ENCODE data around the gene ASS1. TPM values are rescaled to one million over a fixed set of nuclear protein-coding genes. Genes with fewer than 3 reads are reported as not detected.

Gene ASS1
- total RNA-seq, 2 experiments from 2014 or later, result 3.3 to 3.9 TPM

DNA sequence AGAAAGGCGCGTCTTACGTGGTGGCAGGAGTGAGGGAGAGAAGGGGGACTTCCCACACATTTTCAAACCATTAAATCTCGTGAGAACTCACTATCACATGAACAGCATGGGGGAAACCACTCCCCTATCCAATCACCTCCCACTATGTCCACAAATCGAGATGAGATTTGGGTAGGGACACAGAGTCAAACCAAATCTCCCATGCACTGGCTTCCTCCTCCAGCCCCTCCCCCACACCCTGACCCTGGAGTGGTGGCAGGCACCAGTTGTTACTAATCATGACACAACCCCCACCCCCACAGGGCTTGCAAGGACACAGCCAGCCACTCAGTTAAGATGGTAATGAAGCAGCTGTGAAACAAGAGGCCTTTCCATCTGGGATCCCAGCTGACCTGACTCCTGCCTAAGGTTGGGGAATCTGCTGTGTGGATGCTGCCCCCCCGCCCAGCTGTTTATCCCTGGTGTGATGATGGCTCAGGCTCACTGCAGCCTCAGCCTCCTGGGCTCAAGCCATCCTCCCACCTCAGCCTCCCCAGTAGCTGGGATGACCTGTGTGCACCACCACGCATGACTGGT, 77.6 kb downstream of the ASS1 start:
- Mint-ChIP-seq H3K27me3 (no peaks in the 10 kb centered on the region), H3K36me3 (ENCODE audit: low read depth) (no peaks in the 10 kb centered on the region), H3K4me3 (no peak overlapping the region), H3K9me3 (no peaks in the 10 kb centered on the region), H3K27ac (no peak overlapping the region), H3K4me1 (no peaks in the 10 kb centered on the region)
- POLR2A ChIA-PET, result no interaction called here
- CTCF ChIA-PET, result no interaction called here
- no peak for DNase-seq

DNA sequence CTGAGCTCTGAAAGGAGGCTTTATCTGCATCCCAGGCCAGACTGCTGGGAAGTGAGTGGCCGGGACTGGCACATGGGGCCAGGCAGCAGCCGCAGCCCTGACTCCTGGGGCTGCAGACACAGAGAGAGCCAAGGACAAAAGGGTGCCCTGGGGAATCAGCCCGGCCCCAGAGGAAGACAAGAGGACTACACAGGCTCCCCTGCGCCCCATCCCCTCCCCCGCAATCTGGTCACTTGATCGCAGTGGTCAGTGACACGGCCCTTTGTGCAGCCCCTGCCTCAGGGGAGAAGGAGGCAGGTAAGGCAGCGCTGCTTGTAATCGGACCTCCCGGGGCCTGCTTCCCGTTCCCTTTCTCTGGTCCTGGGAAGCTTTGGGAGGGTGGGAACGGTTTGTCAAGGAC, 79.2 kb downstream of the ASS1 start:
- Mint-ChIP-seq H3K4me3 (no peak overlapping the region), H3K36me3 (ENCODE audit: low read depth) (no peaks in the 10 kb centered on the region), H3K9me3 (no peaks in the 10 kb centered on the region), H3K4me1 (no peaks in the 10 kb centered on the region), H3K27ac (no peak overlapping the region), H3K27me3 (no peaks in the 10 kb centered on the region)
- ChIA-PET CTCF (no interaction called here), POLR2A (no interaction called here)
- DNase-seq, result no peak

DNA sequence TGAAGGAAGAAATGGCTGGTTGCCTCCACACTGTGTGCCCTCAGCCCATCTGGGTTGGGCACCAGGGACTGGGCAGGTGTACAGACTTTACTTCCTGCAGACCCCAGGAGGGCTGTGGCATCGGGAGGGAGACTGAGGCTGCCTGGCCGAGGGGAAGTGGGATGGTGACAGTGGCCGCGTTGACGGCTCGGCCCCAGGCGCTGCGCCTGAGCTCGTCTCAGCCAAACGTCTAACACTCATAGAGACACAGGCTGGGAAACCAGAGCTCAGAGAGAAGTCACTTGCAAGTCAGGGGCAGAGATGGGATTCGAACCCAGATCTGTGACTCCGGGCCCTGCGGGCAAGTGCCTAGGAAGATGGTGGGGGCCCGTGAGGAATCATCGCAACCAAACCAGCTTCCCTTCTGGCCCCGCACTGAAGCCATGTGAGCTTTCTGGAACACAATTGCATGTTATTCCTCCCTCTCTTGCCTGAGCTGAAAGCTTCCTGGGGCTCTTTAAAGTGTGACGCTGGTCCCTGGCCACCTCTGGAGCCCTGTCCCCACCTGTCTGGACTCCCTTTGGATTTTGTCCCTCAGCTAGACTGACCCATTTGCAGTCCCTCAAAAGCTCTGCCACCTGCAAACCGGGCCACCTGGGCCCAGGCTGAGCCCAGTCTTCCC, 81.6 kb downstream of the ASS1 start:
- no peaks in the 10 kb centered on the region for H3K4me1 Mint-ChIP-seq
- H3K9me3 Mint-ChIP-seq, result no peaks in the 10 kb centered on the region
- no peak overlapping the region for H3K4me3 Mint-ChIP-seq
- no peaks in the 10 kb centered on the region for H3K36me3 Mint-ChIP-seq (ENCODE audit: low read depth)
- CTCF ChIA-PET, result no interaction called here
- no peak for DNase-seq
- no peak overlapping the region for H3K27ac Mint-ChIP-seq
- no peaks in the 10 kb centered on the region for H3K27me3 Mint-ChIP-seq
- POLR2A ChIA-PET, result no interaction called here

DNA sequence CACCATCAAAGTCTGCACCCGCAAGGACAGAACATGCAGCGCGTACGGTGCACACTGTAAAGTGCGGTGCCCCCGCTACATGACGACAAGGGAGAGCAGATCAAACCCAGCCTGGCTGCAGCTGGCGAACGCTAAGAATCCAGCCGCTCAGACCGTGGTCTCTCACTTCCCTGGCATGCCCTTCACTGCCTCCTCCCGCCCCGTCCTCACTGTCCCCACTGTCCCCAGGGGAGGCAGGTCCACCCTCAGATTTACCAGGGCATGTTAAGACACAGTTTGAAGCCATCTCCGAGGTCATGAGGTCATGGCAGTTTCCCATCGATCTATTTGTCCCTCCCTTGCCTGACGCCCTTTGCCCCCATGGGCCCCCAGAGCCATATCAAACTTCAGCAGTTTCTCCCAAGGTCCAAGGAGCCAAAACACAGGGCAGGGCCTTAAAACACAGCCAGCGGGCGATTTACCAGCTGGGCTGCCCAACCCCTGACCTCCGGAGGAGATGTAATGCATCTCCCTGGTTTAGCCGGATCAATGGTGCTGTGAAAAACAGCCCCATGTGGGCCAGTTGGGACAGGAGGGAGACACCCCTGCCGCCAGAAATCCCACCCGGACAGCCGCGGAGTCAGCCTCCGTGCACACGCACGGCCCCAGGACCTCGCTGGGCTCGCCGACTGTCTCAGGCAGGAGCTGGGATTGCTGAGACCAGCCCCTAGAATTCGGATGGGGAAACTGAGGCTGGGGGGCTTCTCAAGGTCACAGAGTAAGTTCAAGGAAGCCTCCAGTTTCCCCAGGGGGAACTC, 82.3 kb downstream of the ASS1 start:
- no peak for DNase-seq
- Mint-ChIP-seq H3K27me3 (no peaks in the 10 kb centered on the region), H3K27ac (no peak overlapping the region), H3K36me3 (ENCODE audit: low read depth) (no peaks in the 10 kb centered on the region), H3K9me3 (no peaks in the 10 kb centered on the region), H3K4me3 (no peak overlapping the region), H3K4me1 (no peaks in the 10 kb centered on the region)
- CTCF ChIA-PET, result interaction anchor here (0.8 kb wide), 1 partner anchor 9 kb away, joined by 4 read pairs; no protein-coding TSS in a partner anchor
- POLR2A ChIA-PET, result no interaction called here

DNA sequence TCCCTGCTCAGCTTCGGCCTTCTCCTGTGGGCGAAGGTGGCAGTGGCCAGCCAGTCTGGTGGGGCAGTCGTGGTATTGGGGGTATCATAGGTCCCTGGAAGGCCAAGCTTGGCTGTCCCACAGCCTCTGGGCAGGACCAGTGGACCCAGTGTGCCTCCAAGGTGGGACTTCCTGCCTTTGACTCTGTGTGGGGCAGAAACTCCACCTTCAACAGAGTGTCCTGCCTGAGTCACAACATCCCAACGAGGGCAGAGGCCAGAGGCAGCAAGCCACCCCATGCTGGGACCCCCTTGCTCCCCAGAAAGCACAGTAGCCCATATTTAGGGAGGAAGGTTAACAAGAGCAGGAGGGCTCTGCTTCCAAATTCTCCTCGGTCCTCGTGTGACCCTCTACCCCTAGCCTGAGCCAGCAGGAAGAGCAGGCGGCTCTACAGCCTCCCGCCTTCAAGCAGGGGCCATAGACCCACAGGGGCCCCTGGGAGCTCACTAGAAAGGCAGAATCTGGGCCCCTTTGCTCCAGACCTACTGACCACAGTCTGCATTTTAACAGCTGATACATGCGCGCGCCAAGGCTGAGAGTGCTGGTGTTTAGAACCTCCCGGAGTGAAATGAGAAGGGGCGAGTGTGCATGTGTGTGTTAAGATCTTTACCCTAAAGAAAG, 83.0 kb downstream of the ASS1 start:
- Mint-ChIP-seq H3K9me3 (no peaks in the 10 kb centered on the region), H3K27ac (no peak overlapping the region), H3K4me3 (no peak overlapping the region), H3K36me3 (ENCODE audit: low read depth) (no peaks in the 10 kb centered on the region), H3K4me1 (no peaks in the 10 kb centered on the region), H3K27me3 (no peaks in the 10 kb centered on the region)
- CTCF ChIA-PET, result interaction anchor here (0.8 kb wide), 1 partner anchor 10 kb away, joined by 4 read pairs; no protein-coding TSS in a partner anchor
- no peak for DNase-seq
- POLR2A ChIA-PET, result interaction anchor here (0.6 kb wide), 1 partner anchor 492 kb away, joined by 8 read pairs; no protein-coding TSS in a partner anchor

DNA sequence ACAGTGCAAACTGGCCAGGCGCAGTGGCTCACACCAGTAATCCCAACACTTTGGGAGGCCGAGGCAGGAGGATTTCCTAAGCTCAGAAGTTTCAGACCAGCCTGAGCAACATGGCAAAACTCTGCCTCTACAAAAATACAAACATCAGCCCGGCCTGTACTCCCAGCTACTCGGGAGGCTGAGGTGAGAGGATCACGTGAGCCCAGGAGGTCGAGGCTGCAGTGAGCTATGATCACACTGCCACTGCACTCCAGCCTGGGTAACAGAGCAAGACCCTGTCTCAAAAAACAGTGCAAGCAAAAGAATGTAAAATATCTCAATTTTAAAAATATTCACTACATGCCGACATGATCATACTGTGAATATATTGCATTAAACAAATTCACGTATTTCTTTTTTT, 83.9 kb downstream of the ASS1 start:
- H3K36me3 Mint-ChIP-seq (ENCODE audit: low read depth), result no peaks in the 10 kb centered on the region
- CTCF ChIA-PET, result no interaction called here
- POLR2A ChIA-PET, result no interaction called here
- H3K9me3 Mint-ChIP-seq, result no peaks in the 10 kb centered on the region
- no peaks in the 10 kb centered on the region for H3K4me1 Mint-ChIP-seq
- H3K27me3 Mint-ChIP-seq, result no peaks in the 10 kb centered on the region
- no peak overlapping the region for H3K27ac Mint-ChIP-seq
- no peak overlapping the region for H3K4me3 Mint-ChIP-seq
- DNase-seq, result no peak

DNA sequence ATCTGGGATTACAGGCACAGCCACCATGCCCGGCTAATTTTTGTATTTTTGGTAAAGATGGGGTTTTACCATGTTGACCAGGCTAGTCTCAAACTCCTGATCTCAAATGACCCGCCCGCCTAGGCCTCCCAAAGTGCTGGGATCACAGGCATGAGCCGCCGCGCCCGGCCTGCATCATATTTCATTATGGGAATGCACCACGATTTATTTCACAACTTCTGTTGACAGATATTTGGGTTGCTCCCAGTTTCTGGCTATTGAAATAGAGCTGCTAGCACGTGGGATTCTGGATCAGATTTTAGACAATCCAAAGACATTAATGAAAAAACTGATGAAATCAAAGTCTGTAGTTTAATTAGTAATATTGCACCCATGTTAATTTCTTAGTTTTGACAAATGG, 86.2 kb downstream of the ASS1 start:
- no peaks in the 10 kb centered on the region for H3K36me3 Mint-ChIP-seq (ENCODE audit: low read depth)
- peaks cover 2% of the 10 kb centered on the region for H3K4me1 Mint-ChIP-seq
- no peak overlapping the region for H3K4me3 Mint-ChIP-seq
- H3K9me3 Mint-ChIP-seq, result no peaks in the 10 kb centered on the region
- ChIA-PET POLR2A (no interaction called here), CTCF (interaction anchor here (1.4 kb wide), 1 partner anchor 12 kb away, joined by 3 read pairs; no protein-coding TSS in a partner anchor)
- no peak overlapping the region for H3K27ac Mint-ChIP-seq
- no peak for DNase-seq
- peaks cover 12% of the 10 kb centered on the region for H3K27me3 Mint-ChIP-seq

DNA sequence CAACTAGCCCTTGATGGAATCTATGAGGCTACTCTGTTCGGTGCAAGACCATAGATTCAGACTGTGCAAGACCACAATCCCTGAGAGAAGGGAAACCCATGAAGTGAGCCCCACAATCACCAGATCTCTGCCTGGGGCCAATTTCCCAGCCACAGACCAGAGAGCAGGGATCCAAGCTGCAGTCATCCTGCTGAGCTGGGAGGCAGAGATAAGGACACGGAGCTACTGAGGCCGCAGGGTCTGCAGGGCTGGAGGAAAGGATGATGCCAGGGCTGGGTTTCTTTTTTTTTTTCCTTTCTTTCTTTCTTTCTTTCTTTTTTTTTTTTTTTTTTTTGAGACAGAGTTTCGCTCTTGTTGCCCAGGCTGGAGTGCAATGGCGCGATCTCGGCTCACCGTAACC, 86.9 kb downstream of the ASS1 start:
- no peak for DNase-seq
- ChIA-PET POLR2A (no interaction called here), CTCF (no interaction called here)
- Mint-ChIP-seq H3K36me3 (ENCODE audit: low read depth) (no peaks in the 10 kb centered on the region), H3K27me3 (peaks cover 16% of the 10 kb centered on the region), H3K27ac (no peak overlapping the region), H3K9me3 (no peaks in the 10 kb centered on the region), H3K4me1 (peaks cover 4% of the 10 kb centered on the region), H3K4me3 (no peak overlapping the region)

DNA sequence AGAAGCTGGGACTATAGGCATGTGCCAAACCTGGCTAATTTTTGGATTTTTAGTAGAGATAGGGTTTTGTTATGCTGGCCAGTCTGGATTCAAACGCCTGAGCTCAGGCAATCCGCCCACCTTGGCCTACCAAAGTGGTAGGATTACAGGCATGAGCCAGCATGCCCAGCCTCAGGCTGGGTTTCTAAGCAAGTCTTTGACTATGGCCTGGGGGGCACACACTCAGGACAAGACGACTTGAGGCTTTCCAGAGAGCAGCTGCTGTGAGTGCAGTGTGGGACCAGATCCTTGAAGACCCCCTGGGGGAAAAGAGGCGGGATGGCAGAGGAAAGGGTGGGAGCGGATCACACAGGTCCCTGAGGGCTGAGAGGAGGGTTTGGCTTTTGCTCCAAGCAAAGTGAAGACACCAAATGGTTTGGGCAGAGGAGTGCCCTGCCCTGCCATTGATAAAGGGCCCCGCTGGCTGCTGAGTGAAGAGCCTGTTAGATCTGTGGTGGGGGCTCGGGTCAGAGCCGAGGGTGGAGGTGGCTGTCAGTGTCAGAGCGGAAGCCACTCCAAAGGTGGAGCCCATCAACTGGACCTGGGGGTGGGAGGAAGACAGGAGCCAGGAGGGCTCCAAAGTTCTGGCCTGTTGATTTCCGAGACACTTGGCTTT, 87.8 kb downstream of the ASS1 start:
- Mint-ChIP-seq H3K9me3 (no peaks in the 10 kb centered on the region), H3K27ac (no peak overlapping the region), H3K4me1 (peaks cover 4% of the 10 kb centered on the region), H3K27me3 (peaks cover 25% of the 10 kb centered on the region), H3K4me3 (no peak overlapping the region), H3K36me3 (ENCODE audit: low read depth) (no peaks in the 10 kb centered on the region)
- DNase-seq, result no peak
- ChIA-PET CTCF (no interaction called here), POLR2A (no interaction called here)

DNA sequence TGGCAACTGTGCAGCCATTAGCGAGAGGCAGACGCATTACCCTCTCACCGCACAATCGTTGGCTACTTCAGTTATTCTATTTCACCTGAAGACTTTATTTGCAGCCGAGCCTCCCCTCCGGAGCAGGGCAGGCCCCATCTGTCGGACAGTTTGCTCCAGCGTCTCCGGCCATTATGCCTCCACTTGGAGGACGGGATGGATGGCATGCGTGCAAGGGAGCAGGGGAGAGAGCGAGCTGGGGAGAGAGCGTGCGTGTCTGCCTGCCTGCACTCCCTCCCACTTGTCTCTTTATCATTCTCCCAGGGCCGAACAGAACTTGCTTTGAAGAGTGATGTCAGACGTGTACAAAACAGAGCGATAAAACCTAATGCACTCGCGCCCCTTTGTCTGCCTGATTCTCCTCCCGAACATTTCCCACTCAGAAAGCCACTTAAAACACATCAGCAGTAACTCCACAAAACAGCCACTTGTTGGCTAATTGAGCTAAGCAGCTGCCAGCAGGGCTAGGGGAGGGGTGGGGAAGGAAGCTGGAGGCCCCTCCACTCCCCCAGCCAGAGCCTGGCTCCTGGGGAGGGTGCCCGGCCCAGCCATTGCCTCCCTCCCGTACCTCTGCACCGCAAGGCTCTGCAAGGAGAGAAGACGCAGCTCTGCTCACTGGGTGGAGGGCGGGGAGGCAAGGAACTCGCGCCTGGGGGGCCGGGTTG, 91.2 kb downstream of the ASS1 start:
- ChIA-PET CTCF (interaction anchor here (0.6 kb wide), 2 partner anchors 22 to 255 kb away, joined by 3 to 4 read pairs; no protein-coding TSS in a partner anchor), POLR2A (no interaction called here)
- no peaks in the 10 kb centered on the region for H3K9me3 Mint-ChIP-seq
- peaks cover 4% of the 10 kb centered on the region for H3K4me1 Mint-ChIP-seq
- peaks cover 47% of the 10 kb centered on the region for H3K27me3 Mint-ChIP-seq
- no peak overlapping the region for H3K4me3 Mint-ChIP-seq
- H3K27ac Mint-ChIP-seq, result no peak overlapping the region
- H3K36me3 Mint-ChIP-seq (ENCODE audit: low read depth), result no peaks in the 10 kb centered on the region
- no peak for DNase-seq

DNA sequence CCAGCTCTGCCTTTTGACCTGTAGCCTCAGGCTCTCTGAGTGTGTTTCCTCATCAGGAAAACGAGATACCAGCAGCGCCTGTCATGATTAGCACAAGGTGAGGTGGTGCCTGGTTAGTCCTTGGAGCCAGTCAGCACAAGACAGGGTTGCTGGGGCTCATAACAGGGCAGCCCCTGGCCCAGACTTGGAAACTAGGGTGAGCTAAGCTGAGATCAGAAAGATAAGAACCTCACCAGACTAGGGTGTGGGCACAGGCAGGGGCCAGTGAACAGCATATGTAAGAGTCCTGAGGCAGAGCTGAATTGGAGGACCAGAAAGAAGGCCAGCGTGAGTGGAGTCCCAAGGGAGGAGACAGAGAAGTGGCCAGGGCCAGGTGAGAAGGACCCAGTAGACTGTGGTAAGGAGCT, 91.9 kb downstream of the ASS1 start:
- CTCF ChIA-PET, result interaction anchor here (0.6 kb wide), 1 partner anchor 255 kb away, joined by 4 read pairs; no protein-coding TSS in a partner anchor
- DNase-seq, result no peak
- no peaks in the 10 kb centered on the region for H3K9me3 Mint-ChIP-seq
- H3K27me3 Mint-ChIP-seq, result peaks cover 48% of the 10 kb centered on the region
- peaks cover 4% of the 10 kb centered on the region for H3K4me1 Mint-ChIP-seq
- no peak overlapping the region for H3K4me3 Mint-ChIP-seq
- H3K27ac Mint-ChIP-seq, result no peak overlapping the region
- no peaks in the 10 kb centered on the region for H3K36me3 Mint-ChIP-seq (ENCODE audit: low read depth)
- POLR2A ChIA-PET, result no interaction called here

DNA sequence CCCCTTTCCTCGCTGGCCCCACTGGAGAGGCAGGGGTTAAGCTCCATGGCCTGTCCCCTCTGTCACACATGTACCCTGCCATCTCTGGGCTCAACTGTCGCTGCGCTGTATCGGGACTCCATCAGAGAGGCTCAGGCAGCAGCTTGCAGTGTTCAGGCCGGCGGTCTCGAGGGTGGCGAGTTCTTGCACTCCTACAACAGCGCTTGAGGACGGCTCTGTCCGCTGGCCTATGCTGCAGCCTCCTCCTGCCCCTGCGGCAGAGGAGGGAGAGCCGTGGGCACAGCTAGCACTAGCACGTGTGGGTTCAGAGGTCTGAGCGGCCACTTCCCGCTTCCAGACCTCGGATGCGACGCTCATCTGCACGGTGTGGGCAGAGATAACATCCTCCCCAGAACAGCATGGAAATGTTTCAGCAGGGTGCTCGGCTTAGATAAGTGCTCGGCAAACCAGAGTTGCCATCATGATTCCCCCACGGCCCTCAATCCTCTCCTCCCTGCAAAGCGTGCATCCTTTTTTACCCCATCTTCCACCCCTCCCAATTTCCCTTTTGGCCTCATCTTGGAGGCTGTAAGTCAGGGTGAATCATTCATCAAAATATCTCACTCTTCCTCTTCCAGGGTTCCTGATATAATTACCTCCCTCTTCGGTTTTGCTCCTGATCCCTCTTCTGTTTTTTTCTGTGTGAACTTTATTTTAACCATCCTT, 92.7 kb downstream of the ASS1 start:
- peaks cover 50% of the 10 kb centered on the region for H3K27me3 Mint-ChIP-seq
- no peak overlapping the region for H3K4me3 Mint-ChIP-seq
- ChIA-PET CTCF (no interaction called here), POLR2A (no interaction called here)
- H3K27ac Mint-ChIP-seq, result no peak overlapping the region
- H3K36me3 Mint-ChIP-seq (ENCODE audit: low read depth), result no peaks in the 10 kb centered on the region
- no peaks in the 10 kb centered on the region for H3K9me3 Mint-ChIP-seq
- H3K4me1 Mint-ChIP-seq, result peaks cover 4% of the 10 kb centered on the region
- DNase-seq, result no peak

All from activated CD4-positive, alpha-beta T cell treated with anti-CD3 and anti-CD28 coated beads, Interleukin-2, amount 10 ng/mL, durations not matched to agents 7 days and 5 days (primary cell).